Mucosa of descending colon (tissue), 3 donors: Measurements from ENCODE around the gene RNF31. TPM values are rescaled to one million over a fixed set of nuclear protein-coding genes. Genes with fewer than 3 reads are reported as not detected.

Source experiments
- ATAC-seq: fragments of 200-7000 bp; cut with Tn5 transposase; one replicate; pipeline ENCODE4 v1.9.1; 2020; ENCODE audit warnings: mild to moderate bottlenecking, moderate library complexity
- DNase-seq, 3 donors: peaks; one replicate each; pipeline ENCODE4 v3.0.0-alpha.2; 2020
- H3K36me3 ChIP-seq: fragments of 200-600 bp; one replicate; pipeline ENCODE4 v1.8.0; 2021; ENCODE audit warnings: low read depth, mild to moderate bottlenecking
- H3K4me1 ChIP-seq: fragments of 200-600 bp; one replicate; pipeline ENCODE4 v1.8.0; 2021; ENCODE audit warnings: low read depth, mild to moderate bottlenecking
- H3K4me3 ChIP-seq: fragments of 200-600 bp; one replicate; pipeline ENCODE4 v1.8.0; 2021; ENCODE audit warnings: mild to moderate bottlenecking
- H3K9me3 ChIP-seq: fragments of 200-600 bp; one replicate; pipeline ENCODE4 v1.8.0; 2021; ENCODE audit warnings: mild to moderate bottlenecking
- intact Hi-C, 2 donors: fragments of 100-400 bp; cut with DNase I in 1 of 2; cut with micrococcal nuclease in 1 of 2; formaldehyde crosslinking; loops; one replicate each; pipeline versions ENCODE4 v1.11.0 to v1.11.1; 2022; cut with DNase I, micrococcal nuclease
- microRNA-seq: library from miRNA; unstranded; fragments of <30 nt; microRNA quantifications from one replicate; pipeline ENCODE4, GENCODE V29; 2019
- total RNA-seq, 3 donors: library from RNA; stranded (reverse); fragmentation: NEBNext Ultra II Directional in 2 of 3; extraction: Animal tissue kit (Norgen Biotek cat#: 25700) in 2 of 3; gene quantifications; one replicate each; pipeline versions ENCODE4 v1.2.1 to v1.2.4, GENCODE V29; 2021 to 2023
- TF ChIP-seq, protein P1 (sequence below): fragments of 200-600 bp; IDR thresholded peaks from one replicate; pipeline ENCODE4 v1.8.0; 2022; ENCODE audit warnings: antibody characterized with exemption, mild to moderate bottlenecking
- donor health status: DM: no; HTN: no; CAD: no; lungs with moderate emphysema.
- donor health status: DM: no; HTN: no; CAD: no.
- donor health status: DM: no; HTN: yes; CAD: no.

Gene RNF31
- total RNA-seq, 3 donors from 2014 or later: 52.8 to 66.2 (median 59.0) TPM

DNA sequence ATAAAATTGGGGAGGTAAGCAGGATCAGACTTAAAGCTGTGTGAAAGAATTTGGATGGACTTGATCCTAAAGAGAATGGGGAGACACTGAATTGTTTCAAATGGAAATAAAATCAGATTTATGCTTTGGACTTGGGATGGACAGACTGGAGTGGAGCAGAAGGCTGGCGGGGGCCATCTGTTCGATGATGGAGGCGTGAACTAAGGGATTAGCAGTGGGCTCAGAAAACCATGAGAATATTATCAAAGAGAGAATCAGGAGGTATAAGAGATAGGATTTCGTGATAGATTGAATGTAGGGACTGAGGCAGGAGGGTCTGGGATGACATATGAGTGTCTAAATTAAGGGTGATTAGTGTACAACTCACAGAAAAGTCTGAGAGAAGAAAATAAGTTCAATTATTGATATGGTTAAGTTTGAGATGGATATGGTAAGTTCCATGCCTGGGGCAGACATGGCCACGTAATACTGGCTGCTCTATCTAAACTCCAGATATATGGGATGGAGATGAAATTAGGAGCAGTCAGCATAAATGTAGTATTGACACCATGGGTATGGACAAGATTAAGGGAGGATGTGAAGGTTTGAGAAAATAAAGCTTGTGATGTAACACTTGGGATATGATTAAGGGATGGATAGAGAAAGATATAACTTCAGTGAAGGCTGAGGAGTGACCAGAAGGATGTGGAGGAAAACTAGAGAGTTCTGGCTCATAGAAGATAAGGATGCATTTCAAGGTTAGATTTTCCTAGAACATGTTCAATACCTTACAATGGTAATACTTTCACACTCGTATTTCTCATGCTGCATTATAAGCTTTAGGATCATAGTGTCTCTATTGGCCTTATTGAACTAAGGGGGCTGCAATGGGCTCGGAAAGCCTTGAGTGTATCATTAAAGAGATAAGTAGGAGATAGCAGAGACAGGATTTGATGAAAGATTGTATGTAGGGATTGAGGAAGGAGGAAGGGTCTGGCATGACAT, 57.2 kb downstream of the RNF31 start:
- H3K36me3 ChIP-seq: no peaks in the 10 kb centered on the region
- H3K4me3 ChIP-seq: no peak overlapping the region
- DNase-seq (no peak), ATAC-seq (no peak)
- intact Hi-C loops: no loop called here
- TF ChIP-seq, protein P1, sequence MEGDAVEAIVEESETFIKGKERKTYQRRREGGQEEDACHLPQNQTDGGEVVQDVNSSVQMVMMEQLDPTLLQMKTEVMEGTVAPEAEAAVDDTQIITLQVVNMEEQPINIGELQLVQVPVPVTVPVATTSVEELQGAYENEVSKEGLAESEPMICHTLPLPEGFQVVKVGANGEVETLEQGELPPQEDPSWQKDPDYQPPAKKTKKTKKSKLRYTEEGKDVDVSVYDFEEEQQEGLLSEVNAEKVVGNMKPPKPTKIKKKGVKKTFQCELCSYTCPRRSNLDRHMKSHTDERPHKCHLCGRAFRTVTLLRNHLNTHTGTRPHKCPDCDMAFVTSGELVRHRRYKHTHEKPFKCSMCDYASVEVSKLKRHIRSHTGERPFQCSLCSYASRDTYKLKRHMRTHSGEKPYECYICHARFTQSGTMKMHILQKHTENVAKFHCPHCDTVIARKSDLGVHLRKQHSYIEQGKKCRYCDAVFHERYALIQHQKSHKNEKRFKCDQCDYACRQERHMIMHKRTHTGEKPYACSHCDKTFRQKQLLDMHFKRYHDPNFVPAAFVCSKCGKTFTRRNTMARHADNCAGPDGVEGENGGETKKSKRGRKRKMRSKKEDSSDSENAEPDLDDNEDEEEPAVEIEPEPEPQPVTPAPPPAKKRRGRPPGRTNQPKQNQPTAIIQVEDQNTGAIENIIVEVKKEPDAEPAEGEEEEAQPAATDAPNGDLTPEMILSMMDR: no peak
- no peaks in the 10 kb centered on the region for H3K9me3 ChIP-seq
- H3K4me1 ChIP-seq: no peaks in the 10 kb centered on the region

DNA sequence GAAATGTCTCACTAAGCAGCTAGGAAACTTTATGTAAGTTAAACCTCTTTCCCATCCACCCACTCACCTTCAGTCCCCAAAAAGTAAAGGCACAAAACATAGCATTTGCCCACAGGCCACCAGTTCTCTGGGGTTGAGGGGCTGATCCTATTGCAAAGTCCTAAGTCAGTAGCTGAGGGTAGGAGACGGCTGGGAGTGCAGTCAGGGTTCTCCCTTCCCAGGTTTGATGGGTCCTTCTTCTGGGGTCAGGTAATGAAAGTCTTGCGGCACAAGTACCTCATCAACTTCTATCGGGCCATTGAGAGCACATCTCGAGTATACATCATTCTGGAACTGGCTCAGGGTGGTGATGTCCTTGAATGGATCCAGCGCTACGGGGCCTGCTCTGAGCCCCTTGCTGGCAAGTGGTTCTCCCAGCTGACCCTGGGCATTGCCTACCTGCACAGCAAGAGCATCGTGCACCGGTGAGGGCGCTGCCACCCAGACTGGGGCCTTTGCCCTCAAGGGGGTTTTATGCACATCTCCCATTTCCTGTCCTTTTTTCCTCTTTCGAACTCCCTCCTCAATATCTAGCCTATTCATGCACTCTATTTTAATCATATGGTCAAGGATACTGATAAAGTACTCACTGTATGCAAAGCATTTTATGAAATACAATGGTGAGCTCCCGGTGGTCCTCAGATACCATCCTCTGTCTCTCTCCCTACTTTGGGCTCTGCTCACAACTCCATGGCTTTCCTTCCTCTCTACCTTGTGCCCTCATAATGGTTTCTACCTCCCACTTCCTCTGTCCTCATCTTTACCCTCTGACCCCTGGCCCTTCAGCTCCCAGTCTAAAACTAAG, 59.2 kb downstream of the RNF31 start:
- Histone ChIP-seq H3K36me3 (peaks cover 3% of the 10 kb centered on the region), H3K9me3 (no peaks in the 10 kb centered on the region), H3K4me1 (no peaks in the 10 kb centered on the region), H3K4me3 (no peak overlapping the region)
- ATAC-seq: no peak
- TF ChIP-seq, protein P1: no peak
- intact Hi-C loops: no loop called here
- DNase-seq: no peak

DNA sequence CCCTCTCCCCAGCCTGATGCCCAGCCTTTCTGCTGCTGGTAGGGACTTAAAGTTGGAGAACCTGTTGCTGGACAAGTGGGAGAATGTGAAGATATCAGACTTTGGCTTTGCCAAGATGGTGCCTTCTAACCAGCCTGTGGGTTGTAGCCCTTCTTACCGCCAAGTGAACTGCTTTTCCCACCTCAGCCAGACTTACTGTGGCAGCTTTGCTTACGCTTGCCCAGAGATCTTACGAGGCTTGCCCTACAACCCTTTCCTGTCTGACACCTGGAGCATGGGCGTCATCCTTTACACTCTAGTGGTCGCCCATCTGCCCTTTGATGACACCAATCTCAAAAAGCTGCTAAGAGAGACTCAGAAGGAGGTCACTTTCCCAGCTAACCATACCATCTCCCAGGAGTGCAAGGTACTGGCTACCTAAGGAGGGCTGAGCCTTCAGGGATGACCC, 59.8 kb downstream of the RNF31 start:
- Histone ChIP-seq H3K36me3 (peaks cover 3% of the 10 kb centered on the region), H3K9me3 (no peaks in the 10 kb centered on the region)
- intact Hi-C loops: no loop called here

DNA sequence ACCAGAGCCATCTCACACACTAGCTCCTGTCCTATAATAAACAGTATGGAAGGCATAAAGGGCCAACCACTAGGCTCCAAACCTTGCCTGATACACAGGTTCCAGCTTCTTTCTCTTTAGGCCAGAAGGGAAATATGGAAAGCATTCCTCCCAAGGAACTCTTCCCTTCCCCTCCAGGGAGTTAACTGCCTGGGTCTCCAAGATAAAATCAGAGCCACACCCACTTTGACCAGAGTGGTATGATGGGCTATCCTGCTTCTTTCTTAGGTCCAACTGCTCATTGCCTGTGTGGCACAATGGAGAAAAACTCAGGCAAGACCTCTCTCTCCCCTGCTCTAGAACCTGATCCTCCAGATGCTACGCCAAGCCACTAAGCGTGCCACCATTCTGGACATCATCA, 60.3 kb downstream of the RNF31 start:
- ATAC-seq (no peak), DNase-seq (no peak)
- H3K4me1 ChIP-seq: peaks cover 6% of the 10 kb centered on the region
- peaks cover 3% of the 10 kb centered on the region for H3K36me3 ChIP-seq
- intact Hi-C loops: no loop called here
- H3K9me3 ChIP-seq: no peaks in the 10 kb centered on the region
- H3K4me3 ChIP-seq: no peak overlapping the region
- TF ChIP-seq, protein P1: no peak

More for the DNA sequence above, 59.8 kb downstream of the RNF31 start:
- DNase-seq (no peak), ATAC-seq (no peak)
- H3K4me1 ChIP-seq: peaks cover 3% of the 10 kb centered on the region
- no peak overlapping the region for H3K4me3 ChIP-seq
- TF ChIP-seq, protein P1: no peak

Small RNAs within 50 kb of the gene (microRNA-seq; reads per million reads assigned to microRNA genes)
- gene MIR7703: not detected

Other genes starting within 250 kb of the RNF31 start
- 10 to 100 TPM; 35.0 to 41.7 (median 36.8) TPM for gene DHRS4, start 193.7 kb upstream of the RNF31 start, total RNA-seq
- 10 to 100 TPM; 30.7 to 56.1 (median 45.9) TPM for gene DHRS4L2, start 158.6 kb upstream of the RNF31 start, total RNA-seq
- gene CARMIL3, start 95.5 kb upstream of the RNF31 start, total RNA-seq: 1 to 10 TPM; 1.4 to 2.7 (median 1.5) TPM
- gene CPNE6, start 75.9 kb upstream of the RNF31 start, total RNA-seq: 1 to 10 TPM in 1 of 3 donors, under 1 TPM in 1, not detected in 1; 0.14 to 2.2 TPM
- 100 to 1,000 TPM in 2 of 3 donors, 10 to 100 TPM in 1; 64.7 to 150 (median 150) TPM for gene PCK2, start 53.2 kb upstream of the RNF31 start, total RNA-seq
- 100 to 1,000 TPM in 1 of 3 donors, 10 to 100 TPM in 2; 65.8 to 101 (median 84.9) TPM for gene DCAF11, start 32.7 kb upstream of the RNF31 start, total RNA-seq
- gene NRL, start 32.5 kb upstream of the RNF31 start, total RNA-seq: 1 to 10 TPM; 2.3 to 4.5 (median 2.8) TPM
- gene FITM1, start 16.8 kb upstream of the RNF31 start, total RNA-seq: 1 to 10 TPM in 2 of 3 donors, under 1 TPM in 1; 0.79 to 1.9 (median 1.3) TPM
- 100 to 1,000 TPM; 188 to 279 (median 203) TPM for gene PSME1, start 11.3 kb upstream of the RNF31 start, total RNA-seq
- gene EMC9, start 5.9 kb upstream of the RNF31 start, total RNA-seq: 10 to 100 TPM; 18.3 to 24.9 (median 20.4) TPM
- gene PSME2, start 888 bp upstream of the RNF31 start, total RNA-seq: 100 to 1,000 TPM; 141 to 295 (median 191) TPM
- gene IRF9, start 13.8 kb downstream of the RNF31 start, total RNA-seq: 100 to 1,000 TPM in 2 of 3 donors, 10 to 100 TPM in 1; 78.7 to 119 (median 103) TPM
- gene REC8, start 24.6 kb downstream of the RNF31 start, total RNA-seq: 10 to 100 TPM; 14.9 to 17.0 (median 16.8) TPM
- gene IPO4, start 41.3 kb downstream of the RNF31 start, total RNA-seq: 10 to 100 TPM; 23.2 to 29.3 (median 26.8) TPM
- 10 to 100 TPM; 41.7 to 49.1 (median 47.1) TPM for gene TM9SF1, start 47.9 kb downstream of the RNF31 start, total RNA-seq
- gene TSSK4, start 58.2 kb downstream of the RNF31 start, total RNA-seq: under 1 TPM in 2 of 3 donors, not detected in 1; 0.36 to 0.82 TPM
- 10 to 100 TPM; 47.6 to 67.8 (median 49.5) TPM for gene CHMP4A, start 66.0 kb downstream of the RNF31 start, total RNA-seq
- 10 to 100 TPM; 11.1 to 14.8 (median 13.2) TPM for gene MDP1, start 68.6 kb downstream of the RNF31 start, total RNA-seq
- 100 to 1,000 TPM; 108 to 150 (median 131) TPM for gene NEDD8, start 84.9 kb downstream of the RNF31 start, total RNA-seq
- gene GMPR2, start 85.4 kb downstream of the RNF31 start, total RNA-seq: 10 to 100 TPM; 59.7 to 83.5 (median 61.6) TPM
- 10 to 100 TPM; 51.5 to 64.8 (median 58.4) TPM for gene TINF2, start 95.1 kb downstream of the RNF31 start, total RNA-seq
- 1 to 10 TPM; 2.2 to 3.3 (median 2.4) TPM for gene TGM1, start 115.7 kb downstream of the RNF31 start, total RNA-seq
- gene RABGGTA, start 124.1 kb downstream of the RNF31 start, total RNA-seq: 10 to 100 TPM; 31.6 to 52.9 (median 41.3) TPM
- 10 to 100 TPM; 30.6 to 56.9 (median 54.9) TPM for gene DHRS1, start 152.3 kb downstream of the RNF31 start, total RNA-seq
- 10 to 100 TPM; 24.1 to 29.2 (median 29.1) TPM for gene NOP9, start 152.4 kb downstream of the RNF31 start, total RNA-seq
- gene CIDEB, start 160.5 kb downstream of the RNF31 start, total RNA-seq: 10 to 100 TPM in 2 of 3 donors, 1 to 10 TPM in 1; 8.5 to 15.8 (median 12.1) TPM
- gene LTB4R2, start 162.6 kb downstream of the RNF31 start, total RNA-seq: 1 to 10 TPM; 3.7 to 6.3 (median 5.0) TPM
- 1 to 10 TPM; 3.4 to 6.1 (median 3.8) TPM for gene LTB4R, start 164.0 kb downstream of the RNF31 start, total RNA-seq
- gene ADCY4, start 187.6 kb downstream of the RNF31 start, total RNA-seq: 10 to 100 TPM; 13.9 to 23.5 (median 20.7) TPM
- gene RIPK3, start 192.5 kb downstream of the RNF31 start, total RNA-seq: 10 to 100 TPM; 40.6 to 99.9 (median 71.7) TPM
- 100 to 1,000 TPM in 1 of 3 donors, 10 to 100 TPM in 2; 11.9 to 112 (median 25.2) TPM for gene NFATC4, start 220.7 kb downstream of the RNF31 start, total RNA-seq